OCI-LY1 (cell line): ENCODE results near the gene ZDHHC14.

Source experiments
- H2AFZ ChIP-seq: fragments of 200-600 bp; sonication (generic), shearing (Covaris generic); 2 replicates; pipeline ENCODE4 v1.6.0; 2014; ENCODE audit warnings: antibody characterized with exemption, mild to moderate bottlenecking, low read length
- H3F3A ChIP-seq: fragments of 200-600 bp; sonication (generic), shearing (Covaris generic); 2 replicates; pipeline ENCODE4 v1.6.0; 2014; ENCODE audit warnings: mild to moderate bottlenecking, antibody characterized with exemption, low read length, moderate library complexity; ENCODE audit not compliant: insufficient read depth
- H3K27ac ChIP-seq: fragments of 200-600 bp; sonication (generic); 2 replicates; pipeline ENCODE4 v1.5.1; 2014; ENCODE audit warnings: low read length, mixed run types, mild to moderate bottlenecking, low read depth; ENCODE audit not compliant: poor library complexity, severe bottlenecking
- H3K27me3 ChIP-seq: fragments of 200-600 bp; sonication (generic); 2 replicates; pipeline ENCODE4 v1.6.0; 2014; ENCODE audit warnings: antibody characterized with exemption, mild to moderate bottlenecking, low read length, moderate library complexity; ENCODE audit not compliant: insufficient read depth
- H3K36me3 ChIP-seq: fragments of 200-600 bp; sonication (generic); 2 replicates; pipeline ENCODE4 v1.6.1; 2014; ENCODE audit warnings: mild to moderate bottlenecking, antibody characterized with exemption, low read length, moderate library complexity, mixed read lengths; ENCODE audit not compliant: insufficient read depth
- H3K4me1 ChIP-seq: fragments of 200-600 bp; sonication (generic); 2 replicates; pipeline ENCODE4 v1.5.1; 2014; ENCODE audit warnings: mild to moderate bottlenecking, low read length, moderate library complexity; ENCODE audit not compliant: insufficient read depth, severe bottlenecking
- H3K4me2 ChIP-seq: fragments of 200-600 bp; sonication (generic), shearing (Covaris generic); 2 replicates; pipeline ENCODE4 v1.6.1; 2014; ENCODE audit warnings: low read length
- H3K4me3 ChIP-seq: fragments of 200-600 bp; sonication (generic); 2 replicates; pipeline ENCODE4 v1.5.1; 2014; ENCODE audit warnings: low read length, low read depth, mild to moderate bottlenecking, mixed read lengths; ENCODE audit not compliant: poor library complexity, severe bottlenecking
- H3K79me2 ChIP-seq: fragments of 200-600 bp; shearing (Covaris generic); 2 replicates; pipeline ENCODE4 v1.6.1; 2016; ENCODE audit warnings: mixed run types, low read length, mixed read lengths; ENCODE audit not compliant: insufficient read depth
- H3K9ac ChIP-seq: fragments of 200-600 bp; sonication (generic), shearing (Covaris generic); 2 replicates; pipeline ENCODE4 v1.6.1; 2014; ENCODE audit warnings: mild to moderate bottlenecking, low read length, mixed read lengths
- H3K9me2 ChIP-seq: fragments of 200-600 bp; sonication (generic), shearing (Covaris generic); 2 replicates; pipeline ENCODE4 v1.6.1; 2014; ENCODE audit warnings: low read depth, mild to moderate bottlenecking, low read length, mixed read lengths
- H3K9me3 ChIP-seq: fragments of 200-600 bp; shearing (Covaris generic); 2 replicates; pipeline ENCODE4 v1.6.1; 2014; ENCODE audit warnings: low read length, mixed read lengths
- H4K20me1 ChIP-seq: fragments of 200-600 bp; sonication (generic), shearing (Covaris generic); 2 replicates; pipeline ENCODE4 v1.6.0; 2016; ENCODE audit warnings: mild to moderate bottlenecking, low read length; ENCODE audit not compliant: insufficient read depth
- CTCF ChIP-seq: fragments of 200-600 bp; sonication (generic), shearing (Covaris generic); IDR thresholded peaks from 2 replicates; pipeline ENCODE4 v1.5.1; 2017; ENCODE audit warnings: mild to moderate bottlenecking, antibody characterized with exemption, low read length, moderate library complexity, mixed read lengths
- EZH2 ChIP-seq: fragments of 200-600 bp; sonication (generic), shearing (Covaris generic); IDR thresholded peaks from 2 replicates; pipeline ENCODE4 v1.8.0; 2017; ENCODE audit warnings: borderline replicate concordance, mixed run types, mild to moderate bottlenecking, antibody characterized with exemption, low read length, moderate library complexity, mixed read lengths

ZDHHC14 gene

GRCh38 chr6:157663261-157663660, 282.3 kb downstream of the ZDHHC14 start:
- no peak overlapping the region for H3K4me3 ChIP-seq
- no peak overlapping the region for H2AFZ ChIP-seq
- TF ChIP-seq CTCF = no peak
- TF ChIP-seq EZH2 = no peak
- no peaks in the 10 kb centered on the region for H3K27me3 ChIP-seq
- H3K9me3 ChIP-seq = no peaks in the 10 kb centered on the region
- no peaks in the 10 kb centered on the region for H4K20me1 ChIP-seq
- H3K9me2 ChIP-seq = no peaks in the 10 kb centered on the region
- no peaks in the 10 kb centered on the region for H3K4me1 ChIP-seq
- no peak overlapping the region for H3K27ac ChIP-seq
- no peaks in the 10 kb centered on the region for H3F3A ChIP-seq
- no peak overlapping the region for H3K4me2 ChIP-seq
- H3K79me2 ChIP-seq = no peaks in the 10 kb centered on the region
- H3K36me3 ChIP-seq = no peaks in the 10 kb centered on the region
- no peak overlapping the region for H3K9ac ChIP-seq

- no peak overlapping the region for H3K4me3 ChIP-seq
- no peak overlapping the region for H3K9ac ChIP-seq
- no peak overlapping the region for H3K4me2 ChIP-seq
- no peak overlapping the region for H3K27ac ChIP-seq
- no peak for TF ChIP-seq EZH2
- no peak for TF ChIP-seq CTCF
- no peaks in the 10 kb centered on the region for H3F3A ChIP-seq
- no peaks in the 10 kb centered on the region for H4K20me1 ChIP-seq
- H3K4me1 ChIP-seq = no peaks in the 10 kb centered on the region
- H3K9me3 ChIP-seq = no peaks in the 10 kb centered on the region
- H3K27me3 ChIP-seq = no peaks in the 10 kb centered on the region
- H2AFZ ChIP-seq = no peak overlapping the region
- no peaks in the 10 kb centered on the region for H3K79me2 ChIP-seq
- H3K9me2 ChIP-seq = no peaks in the 10 kb centered on the region
- H3K36me3 ChIP-seq = no peaks in the 10 kb centered on the region
These were observed 284.2 kb downstream of the ZDHHC14 start for GRCh38 chr6:157665180-157665579.

- no peak overlapping the region for H3K4me3 ChIP-seq
- H3F3A ChIP-seq = no peaks in the 10 kb centered on the region
- no peaks in the 10 kb centered on the region for H3K9me2 ChIP-seq
- no peak overlapping the region for H2AFZ ChIP-seq
- H3K27me3 ChIP-seq = peaks cover 1% of the 10 kb centered on the region; the same call in 1 of the 2 replicates
- no peak overlapping the region for H3K9ac ChIP-seq
- no peaks in the 10 kb centered on the region for H3K79me2 ChIP-seq
- no peak for TF ChIP-seq CTCF
- no peaks in the 10 kb centered on the region for H3K9me3 ChIP-seq
- H3K27ac ChIP-seq = no peak overlapping the region
- H3K4me1 ChIP-seq = no peaks in the 10 kb centered on the region
- H4K20me1 ChIP-seq = no peaks in the 10 kb centered on the region
- H3K36me3 ChIP-seq = no peaks in the 10 kb centered on the region
- H3K4me2 ChIP-seq = no peak overlapping the region
These were observed 285.7 kb downstream of the ZDHHC14 start for GRCh38 chr6:157666729-157667128.
